HepG2 (cell line): ENCODE data around the gene LGALS13. TPM values are rescaled to one million over a fixed set of nuclear protein-coding genes. Genes with fewer than 3 reads are reported as not detected.

Source experiments
- ATAC-seq: fragments of 200-7000 bp; cut with Tn5 transposase; 3 replicates; pipeline ENCODE4 v1.9.1; 2020; ENCODE audit warnings: mild to moderate bottlenecking, moderate library complexity
- BruUV-seq: library from RNA; stranded (reverse); fragments of 400-500 nt; replicated peaks from 2 replicates; lab custom pipeline; 2021; lab: Mats Ljungman, UMichigan
- CTCF ChIA-PET: fragments of 300-600 bp; formaldehyde crosslinking; extraction: SDS; loops from one replicate; lab custom pipeline; 2021; ENCODE audit warnings: low total read pairs, inconsistent platforms, low intra/inter-chr PET ratio; lab: Yijun Ruan, JAX
- POLR2A ChIA-PET: fragments of 350-600 bp; sonication (Branson Sonifier 250); formaldehyde crosslinking; loops from one replicate; lab custom pipeline; 2020; ENCODE audit warnings: antibody characterized with exemption, inconsistent platforms; lab: Yijun Ruan, JAX
- DNase-seq: peaks from one replicate; pipeline ENCODE4 v3.0.0-alpha.2; 2015; ENCODE audit warnings: low spot score
- FAIRE-seq: peaks from 3 replicates; lab custom pipeline; 2011; peaks lifted over from hg19 to GRCh38; lab: Jason Lieb, UNC
- H2AFZ ChIP-seq: one replicate; pipeline ENCODE4 v1.6.1; 2011; ENCODE audit warnings: low read length, inconsistent platforms
- H3K27ac ChIP-seq: fragments of 300-600 bp; 3 replicates; pipeline ENCODE4 v1.8.0; 2011; ENCODE audit warnings: mixed run types, mild to moderate bottlenecking, mixed read lengths, low read length, inconsistent platforms; ENCODE audit not compliant: insufficient read depth; ENCODE audit errors: extremely low read length
- H3K27me3 ChIP-seq, 2 experiments: fragments of 200-600 bp in 1 of 2; 2 replicates in 1 of 2; 3 replicates in 1 of 2; pipeline versions ENCODE4 v1.6.0 to v1.8.0; 2011; ENCODE audit warnings: low read length in 2 of 2, mild to moderate bottlenecking in 2 of 2, moderate library complexity in 2 of 2, inconsistent platforms in 1 of 2; ENCODE audit not compliant: insufficient read depth in 2 of 2, control insufficient read depth in 1 of 2
- H3K36me3 ChIP-seq, 2 experiments: fragments of 200-600 bp in 1 of 2; replicated peaks in 1 of 2; 2 replicates in 1 of 2; 3 replicates in 1 of 2; pipeline versions ENCODE4 v1.5.1 to v1.8.0; 2011; ENCODE audit warnings: low read length in 2 of 2, inconsistent platforms in 1 of 2; ENCODE audit not compliant: insufficient read depth in 2 of 2, control insufficient read depth in 1 of 2
- H3K4me1 ChIP-seq: 2 replicates; pipeline ENCODE4 v1.5.1; 2012; ENCODE audit warnings: low read length, inconsistent platforms; ENCODE audit not compliant: insufficient read depth
- H3K4me2 ChIP-seq: 2 replicates; pipeline ENCODE4 v1.6.0; 2011; ENCODE audit warnings: low read depth, low read length, inconsistent platforms
- H3K4me3 ChIP-seq, 3 experiments: fragments of 200-600 bp in 1 of 3; sonication (generic), shearing (Covaris generic) in 1 of 3; replicated peaks in 1 of 3; 2 replicates each; pipeline ENCODE4 v1.5.1; 2011 to 2016; ENCODE audit warnings: low read length in 3 of 3, inconsistent platforms in 2 of 3, low read depth in 2 of 3, mild to moderate bottlenecking in 2 of 3, control low read depth in 1 of 3, mixed read lengths in 1 of 3; ENCODE audit not compliant: insufficient read depth in 1 of 3
- H3K79me2 ChIP-seq: one replicate; pipeline ENCODE4 v1.6.1; 2011; ENCODE audit warnings: low read length, inconsistent platforms; ENCODE audit not compliant: insufficient read depth
- H3K9ac ChIP-seq: 2 replicates; pipeline ENCODE4 v1.6.0; 2011; ENCODE audit warnings: mild to moderate bottlenecking, low read depth, low read length, inconsistent platforms; ENCODE audit not compliant: insufficient read depth
- H3K9me3 ChIP-seq: 2 replicates; pipeline ENCODE4 v1.5.1; 2012; ENCODE audit warnings: mild to moderate bottlenecking, low read length
- H4K20me1 ChIP-seq: 2 replicates; pipeline ENCODE4 v1.6.0; 2011; ENCODE audit warnings: inconsistent platforms, mild to moderate bottlenecking, low read length, moderate library complexity; ENCODE audit not compliant: insufficient read depth
- AGO1 ChIP-seq: fragments of 200-400 bp; formaldehyde crosslinking; IDR thresholded peaks from 2 replicates; pipeline ENCODE4 v1.6.1; 2017; ENCODE audit warnings: mild to moderate bottlenecking, low read depth, low read length, moderate library complexity; ENCODE audit not compliant: poor library complexity, severe bottlenecking
- BRCA1 ChIP-seq: sonication (generic); formaldehyde crosslinking; IDR thresholded peaks from 2 replicates; pipeline ENCODE4 v1.4.0; 2020; ENCODE audit warnings: missing genetic modification reagents
- DNMT3B ChIP-seq: conservative IDR thresholded peaks from 2 replicates; pipeline ENCODE4 v1.6.1; 2016; ENCODE audit warnings: missing biosample characterization, control low read depth
- KMT2B ChIP-seq: IDR thresholded peaks from 2 replicates; pipeline ENCODE4 v1.6.1; 2016; ENCODE audit warnings: missing genetic modification reagents, missing compliant biosample characterization
- NKX3-1 ChIP-seq: sonication (generic); formaldehyde crosslinking; IDR thresholded peaks from 2 replicates; pipeline ENCODE4 v1.5.0; 2020; ENCODE audit warnings: missing genetic modification reagents
- POLR2G ChIP-seq: fragments of 200-400 bp; formaldehyde crosslinking; IDR thresholded peaks from 2 replicates; pipeline ENCODE4 v1.6.1; 2018; ENCODE audit warnings: mild to moderate bottlenecking, low read depth, low read length, moderate library complexity
- PRPF4 ChIP-seq: fragments of 200-400 bp; formaldehyde crosslinking; IDR thresholded peaks from 2 replicates; pipeline ENCODE4 v1.6.1; 2016; ENCODE audit warnings: low read length, low read depth; ENCODE audit not compliant: poor library complexity, severe bottlenecking
- ZMYM4 ChIP-seq: sonication (generic); formaldehyde crosslinking; IDR thresholded peaks from 2 replicates; pipeline ENCODE4 v1.8.1; 2023; ENCODE audit warnings: mild to moderate bottlenecking, missing genetic modification reagents
- ZNF205 ChIP-seq: IDR thresholded peaks from 2 replicates; pipeline ENCODE4 v1.6.1; 2018; ENCODE audit warnings: missing biosample characterization, missing genetic modification reagents
- ZNF280D ChIP-seq: sonication (generic); formaldehyde crosslinking; IDR thresholded peaks from 2 replicates; pipeline ENCODE4 v1.5.1; 2020; ENCODE audit warnings: mild to moderate bottlenecking, missing genetic modification reagents
- ZNF30 ChIP-seq: sonication (generic); formaldehyde crosslinking; IDR thresholded peaks from 2 replicates; pipeline ENCODE4 v1.5.0; 2020; ENCODE audit warnings: mild to moderate bottlenecking, missing genetic modification reagents
- ZNF34 ChIP-seq: sonication (generic); formaldehyde crosslinking; IDR thresholded peaks from 2 replicates; pipeline ENCODE4 v1.4.0; 2020; ENCODE audit warnings: mild to moderate bottlenecking, missing genetic modification reagents, borderline replicate concordance
- ZNF562 ChIP-seq: sonication (generic); formaldehyde crosslinking; IDR thresholded peaks from 2 replicates; pipeline ENCODE4 v1.8.0; 2022; ENCODE audit warnings: missing genetic modification reagents, borderline replicate concordance
- ZNF616 ChIP-seq: sonication (generic); formaldehyde crosslinking; IDR thresholded peaks from 2 replicates; pipeline ENCODE4 v1.5.0; 2020; ENCODE audit warnings: low read depth, mild to moderate bottlenecking, missing genetic modification reagents
- ZNF7 ChIP-seq: IDR thresholded peaks from 2 replicates; pipeline ENCODE4 v1.6.1; 2016; ENCODE audit warnings: missing biosample characterization, missing genetic modification reagents
- ZNF841 ChIP-seq: sonication (generic); formaldehyde crosslinking; IDR thresholded peaks from 2 replicates; pipeline ENCODE4 v1.8.1; 2023; ENCODE audit warnings: missing genetic modification reagents, borderline replicate concordance
- WGBS: methylation state at CpG from one replicate; pipeline ENCODE4 v1.1.6; 2017; ENCODE audit warnings: low lambda C conversion rate; 5-methylcytosine and 5-hydroxymethylcytosine counted together
- in situ Hi-C: cut with HindIII; loops from 2 replicates; pipeline ENCODE4 v1.10.0; 2017; ENCODE audit warnings: low pct_unique_long_range_greater_than_20kb; ENCODE audit not compliant: extremely low pct_ligation_motif_present
- intact Hi-C: fragments of 100-400 bp; cut with micrococcal nuclease; formaldehyde crosslinking; loops from one replicate; pipeline ENCODE4 v1.10.0; 2022; ENCODE audit not compliant: unreplicated experiment
- polyA plus RNA-seq, 8 experiments: library from polyadenylated mRNA; depleted of rRNA in 3 of 8; stranded (reverse) in 7 of 8; unstranded in 1 of 8; fragments of >200 nt; fragmentation: Illumina TruSeq in 4 of 8; extraction: Trizol in 4 of 8; gene quantifications; 2 replicates each; pipeline versions ENCODE4 v1.2.1 to v1.2.3, GENCODE V29; 2011 to 2016; ENCODE audit warnings: low read depth in 4 of 8, missing spikeins in 1 of 8, mixed read lengths in 1 of 8; ENCODE audit not compliant: insufficient read depth in 1 of 8
- total RNA-seq, 5 experiments: library from RNA; depleted of rRNA; stranded (reverse); fragments of >200 nt; fragmentation: Illumina TruSeq; extraction: Trizol; gene quantifications; 2 replicates each; pipeline ENCODE4 v1.2.3, GENCODE V29; 2016; ENCODE audit warnings: low read depth in 1 of 5

LGALS13 gene
- total and polyA plus RNA-seq, 2 of the 13 experiments (the other 11 are each of a cell fraction or from before 2014, with no cell fraction given), result not detected

- Histone ChIP-seq H4K20me1 (no peaks in the 10 kb centered on the region), H3K4me3 (no peak overlapping the region), H3K27me3 (peaks cover 2 to 14% of the 10 kb centered on the region in 2 experiments), H3K4me2 (no peak overlapping the region), H3K27ac (no peak overlapping the region), H3K36me3 (no peaks in the 10 kb centered on the region), H3K9me3 (no peaks in the 10 kb centered on the region)
- DNase-seq, result no peak
- no TSS peak for BruUV-seq
- in situ Hi-C loops, result no loop called here
- CTCF ChIA-PET, result no interaction called here
- TF ChIP-seq AGO1 (no peak), ZNF30 (CRISPR knock-in tag) (no peak), ZNF841 (CRISPR knock-in tag) (no peak), ZNF562 (no peak), BRCA1 (CRISPR knock-in tag) (no peak), ZNF280D (no peak), POLR2G (no peak), ZNF205 (CRISPR knock-in tag) (no peak), ZNF616 (CRISPR knock-in tag) (no peak), ZNF34 (CRISPR knock-in tag) (no peak), ZNF7 (CRISPR knock-in tag) (no peak), ZMYM4 (CRISPR knock-in tag) (no peak), NKX3-1 (CRISPR knock-in tag) (no peak), PRPF4 (no peak), KMT2B (CRISPR knock-in tag) (no peak), DNMT3B (no peak)
- TF ChIP-seq, all 625 proteins: peak for 0
- H2AFZ ChIP-seq, result no peak overlapping the region
- H3K9ac ChIP-seq, result no peak overlapping the region
- ATAC-seq (no peak), FAIRE-seq (no peak)
- POLR2A ChIA-PET, result no interaction called here
- 10% methylated on average over 1 of the region's 1 CpG for WGBS
- no peaks in the 10 kb centered on the region for H3K4me1 ChIP-seq
- H3K79me2 ChIP-seq, result no peaks in the 10 kb centered on the region
- intact Hi-C loops, result no loop called here
Measured at GRCh38 chr19:39603825-39604224, 1.5 kb downstream of the LGALS13 start.
